ENCODE data around the gene EN2. TPM values are rescaled to one million over a fixed set of nuclear protein-coding genes. Genes with fewer than 3 reads are reported as not detected.
A peak's percentile ranks its signal among the peaks of the same experiment; 100 is the strongest.

Gene EN2
- total and polyA plus RNA-seq, 4 donors = 0.02 to 0.06 (median 0.04) TPM; not detected in 1

DNA sequence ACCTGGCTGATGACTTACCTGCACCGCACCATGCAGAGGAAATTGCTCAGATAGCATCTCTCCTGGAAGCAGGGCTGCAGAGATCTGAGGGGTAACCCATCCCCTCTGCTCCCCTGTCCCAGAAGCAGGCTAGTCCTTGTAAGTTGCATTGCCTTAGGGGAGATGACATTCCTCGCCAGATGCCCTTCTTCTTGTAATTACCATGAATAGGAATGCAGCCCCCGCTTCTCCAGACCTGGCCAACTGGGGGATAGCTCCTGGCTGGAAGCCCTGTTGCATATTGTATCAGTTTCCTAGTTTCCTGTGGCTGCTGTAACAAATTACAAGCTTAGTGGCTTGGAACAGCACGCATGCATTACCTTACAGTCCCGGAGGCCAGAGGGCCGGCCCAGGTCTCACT is 47.5 kb upstream of the EN2 start:
- DNase-seq (no peak), ATAC-seq (ENCODE audit: insufficient read depth, low FRiP score) (no peak)
- 71 to 78% methylated on average over 6 of the region's 6 CpGs for WGBS, 2 donors
- no peak overlapping the region for H3K4me3 ChIP-seq
- H3K27me3 ChIP-seq (ENCODE audit: control insufficient read depth in 3 of 3, insufficient read depth in 3 of 3, low read length in 2 of 3) = peaks cover 0 to 12% (median 11%) of the 10 kb centered on the region in 3 donors
- peaks cover 0 to 8% (median 0%) of the 10 kb centered on the region in 5 donors for H3K4me1 ChIP-seq (ENCODE audit: control insufficient read depth in 5 of 5, insufficient read depth in 5 of 5, low read length in 5 of 5)
- H3K36me3 ChIP-seq (ENCODE audit: control insufficient read depth in 4 of 4, insufficient read depth in 4 of 4, low read length in 4 of 4) = no peaks in the 10 kb centered on the region
- no peak overlapping the region for H3K27ac ChIP-seq (ENCODE audit: low read depth in 1 of 2, low read length in 1 of 2)
- no peak overlapping the region for H3K9ac ChIP-seq (ENCODE audit: insufficient read depth in 1 of 2, low read length in 2 of 2)
- no peaks in the 10 kb centered on the region for H3K9me3 ChIP-seq (ENCODE audit: control insufficient read depth in 4 of 4, insufficient read depth in 3 of 4, low read length in 3 of 4)
- TF ChIP-seq, protein P1, sequence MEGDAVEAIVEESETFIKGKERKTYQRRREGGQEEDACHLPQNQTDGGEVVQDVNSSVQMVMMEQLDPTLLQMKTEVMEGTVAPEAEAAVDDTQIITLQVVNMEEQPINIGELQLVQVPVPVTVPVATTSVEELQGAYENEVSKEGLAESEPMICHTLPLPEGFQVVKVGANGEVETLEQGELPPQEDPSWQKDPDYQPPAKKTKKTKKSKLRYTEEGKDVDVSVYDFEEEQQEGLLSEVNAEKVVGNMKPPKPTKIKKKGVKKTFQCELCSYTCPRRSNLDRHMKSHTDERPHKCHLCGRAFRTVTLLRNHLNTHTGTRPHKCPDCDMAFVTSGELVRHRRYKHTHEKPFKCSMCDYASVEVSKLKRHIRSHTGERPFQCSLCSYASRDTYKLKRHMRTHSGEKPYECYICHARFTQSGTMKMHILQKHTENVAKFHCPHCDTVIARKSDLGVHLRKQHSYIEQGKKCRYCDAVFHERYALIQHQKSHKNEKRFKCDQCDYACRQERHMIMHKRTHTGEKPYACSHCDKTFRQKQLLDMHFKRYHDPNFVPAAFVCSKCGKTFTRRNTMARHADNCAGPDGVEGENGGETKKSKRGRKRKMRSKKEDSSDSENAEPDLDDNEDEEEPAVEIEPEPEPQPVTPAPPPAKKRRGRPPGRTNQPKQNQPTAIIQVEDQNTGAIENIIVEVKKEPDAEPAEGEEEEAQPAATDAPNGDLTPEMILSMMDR (IDR thresholded peaks at IDR 0.05; ENCODE audit: control extremely low read depth, extremely low read depth) = no peak

DNA sequence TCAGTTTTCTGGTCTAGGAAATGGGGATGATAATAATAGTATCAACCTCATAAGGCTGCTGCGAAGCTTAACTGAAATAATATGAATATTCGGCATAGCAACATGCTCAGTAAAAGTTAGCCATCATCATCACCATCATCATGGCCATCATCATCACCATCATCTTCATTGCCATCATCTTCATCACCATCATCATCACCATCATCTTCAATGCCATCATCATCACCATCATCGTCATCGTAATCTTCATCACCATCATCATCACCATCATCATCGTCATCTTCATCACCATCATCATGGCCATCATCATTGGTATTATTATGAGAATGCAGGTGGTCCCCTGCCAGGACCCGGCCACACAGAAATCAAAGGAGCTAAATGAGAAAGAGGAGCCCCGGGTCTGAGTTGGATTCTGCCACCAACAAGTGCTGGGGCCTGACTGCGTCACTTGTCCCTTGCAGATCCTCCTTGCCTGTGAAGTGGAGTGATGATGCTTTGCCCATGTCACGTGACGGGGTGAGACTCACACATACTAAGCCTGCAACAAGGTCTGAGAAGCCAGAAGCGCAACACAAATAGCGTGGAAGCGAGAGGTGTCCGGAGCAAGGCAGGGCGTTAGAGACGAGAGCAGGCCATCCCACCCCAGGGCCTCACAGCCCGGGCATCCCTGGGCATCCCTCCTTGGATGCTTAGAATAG is 46.1 kb upstream of the EN2 start:
- Histone ChIP-seq H3K4me3 (no peak overlapping the region), H3K4me1 (ENCODE audit: control insufficient read depth in 5 of 5, insufficient read depth in 5 of 5, low read length in 5 of 5) (peaks cover 0 to 5% (median 0%) of the 10 kb centered on the region in 5 donors), H3K9ac (ENCODE audit: insufficient read depth in 1 of 2, low read length in 2 of 2) (no peak overlapping the region), H3K27me3 (ENCODE audit: control insufficient read depth in 3 of 3, insufficient read depth in 3 of 3, low read length in 2 of 3) (peaks cover 0 to 12% (median 7%) of the 10 kb centered on the region in 3 donors), H3K9me3 (ENCODE audit: control insufficient read depth in 4 of 4, insufficient read depth in 3 of 4, low read length in 3 of 4) (no peaks in the 10 kb centered on the region), H3K36me3 (ENCODE audit: control insufficient read depth in 4 of 4, insufficient read depth in 4 of 4, low read length in 4 of 4) (no peaks in the 10 kb centered on the region), H3K27ac (ENCODE audit: low read depth in 1 of 2, low read length in 1 of 2) (no peak overlapping the region)
- no peak for ATAC-seq (ENCODE audit: insufficient read depth, low FRiP score)
- DNase-seq = no peak
- 91 to 92% methylated on average over 17 of the region's 17 CpGs for WGBS, 2 donors
- TF ChIP-seq, protein P1 (IDR thresholded peaks at IDR 0.05; ENCODE audit: control extremely low read depth, extremely low read depth) = no peak

DNA sequence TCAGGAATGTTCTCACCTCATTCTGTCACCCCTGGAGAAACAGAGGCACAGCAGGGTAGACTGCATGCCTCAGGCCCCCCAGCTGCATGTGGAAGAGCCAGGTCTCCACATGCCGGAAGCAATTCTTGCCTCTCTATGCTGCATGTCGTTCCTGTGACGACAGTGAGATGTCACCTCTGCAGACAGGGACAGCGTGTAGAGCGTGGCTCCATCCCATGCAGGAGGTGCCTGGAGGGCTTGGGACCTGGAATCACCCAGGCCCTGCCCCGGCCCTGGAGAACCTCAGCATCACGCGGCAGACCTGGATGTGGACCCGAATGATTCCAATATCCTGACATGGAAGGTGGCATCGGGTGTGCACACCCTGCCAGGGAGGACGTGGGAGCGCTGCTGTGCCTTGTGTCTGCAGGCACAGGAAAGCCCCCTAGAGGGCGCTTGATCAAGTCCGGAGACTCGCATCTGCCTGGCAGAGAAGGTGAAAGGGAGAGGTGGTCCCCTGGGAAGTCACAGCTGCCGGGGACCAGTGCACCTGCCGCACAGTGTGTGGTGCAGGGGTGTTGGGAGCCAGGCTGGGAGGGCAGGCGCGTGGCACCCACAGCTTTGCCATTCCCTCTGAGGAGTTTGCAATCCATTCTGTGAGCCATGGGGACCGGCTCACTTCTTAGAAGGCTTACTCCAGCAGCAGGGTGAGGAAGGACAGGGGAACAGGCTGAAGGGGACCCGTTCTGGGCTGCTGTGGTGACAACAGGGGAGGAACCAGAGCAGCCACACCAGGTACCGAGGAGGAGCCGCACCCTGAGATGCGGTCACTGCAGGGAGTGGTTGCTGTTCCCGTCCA is 45.3 kb upstream of the EN2 start:
- peak; percentile 47 to 65 (median 53) for DNase-seq
- H3K27ac ChIP-seq (ENCODE audit: low read depth in 1 of 2, low read length in 1 of 2) = no peak overlapping the region

More for the DNA sequence above, 45.3 kb upstream of the EN2 start:
- H3K9ac ChIP-seq (ENCODE audit: insufficient read depth in 1 of 2, low read length in 2 of 2) = no peak overlapping the region
- no peak for ATAC-seq (ENCODE audit: insufficient read depth, low FRiP score)
- WGBS, 2 donors = 36 to 38% methylated on average over 25 of the region's 25 CpGs
- no peaks in the 10 kb centered on the region for H3K9me3 ChIP-seq (ENCODE audit: control insufficient read depth in 4 of 4, insufficient read depth in 3 of 4, low read length in 3 of 4)
- H3K36me3 ChIP-seq (ENCODE audit: control insufficient read depth in 4 of 4, insufficient read depth in 4 of 4, low read length in 4 of 4) = no peaks in the 10 kb centered on the region
- no peak overlapping the region for H3K4me3 ChIP-seq
- TF ChIP-seq, protein P1 (IDR thresholded peaks at IDR 0.05; ENCODE audit: control extremely low read depth, extremely low read depth) = peak; percentile 11
- H3K4me1 ChIP-seq (ENCODE audit: control insufficient read depth in 5 of 5, insufficient read depth in 5 of 5, low read length in 5 of 5) = peaks cover 0 to 5% (median 0%) of the 10 kb centered on the region in 5 donors
- H3K27me3 ChIP-seq (ENCODE audit: control insufficient read depth in 3 of 3, insufficient read depth in 3 of 3, low read length in 2 of 3) = peaks cover 0 to 15% (median 7%) of the 10 kb centered on the region in 3 donors
